SW480 (cell line): ENCODE data around the gene DRP2.
"Not testable (repeated sequence)": the region's sequence is repeated elsewhere in the genome, so short reads cannot be mapped to it uniquely, and the experiment has no call there.

Source experiments
- DNase-seq: peaks from one replicate; pipeline ENCODE4 v3.0.0-alpha.2; 2016; ENCODE audit warnings: low spot score

Gene DRP2, protein sequence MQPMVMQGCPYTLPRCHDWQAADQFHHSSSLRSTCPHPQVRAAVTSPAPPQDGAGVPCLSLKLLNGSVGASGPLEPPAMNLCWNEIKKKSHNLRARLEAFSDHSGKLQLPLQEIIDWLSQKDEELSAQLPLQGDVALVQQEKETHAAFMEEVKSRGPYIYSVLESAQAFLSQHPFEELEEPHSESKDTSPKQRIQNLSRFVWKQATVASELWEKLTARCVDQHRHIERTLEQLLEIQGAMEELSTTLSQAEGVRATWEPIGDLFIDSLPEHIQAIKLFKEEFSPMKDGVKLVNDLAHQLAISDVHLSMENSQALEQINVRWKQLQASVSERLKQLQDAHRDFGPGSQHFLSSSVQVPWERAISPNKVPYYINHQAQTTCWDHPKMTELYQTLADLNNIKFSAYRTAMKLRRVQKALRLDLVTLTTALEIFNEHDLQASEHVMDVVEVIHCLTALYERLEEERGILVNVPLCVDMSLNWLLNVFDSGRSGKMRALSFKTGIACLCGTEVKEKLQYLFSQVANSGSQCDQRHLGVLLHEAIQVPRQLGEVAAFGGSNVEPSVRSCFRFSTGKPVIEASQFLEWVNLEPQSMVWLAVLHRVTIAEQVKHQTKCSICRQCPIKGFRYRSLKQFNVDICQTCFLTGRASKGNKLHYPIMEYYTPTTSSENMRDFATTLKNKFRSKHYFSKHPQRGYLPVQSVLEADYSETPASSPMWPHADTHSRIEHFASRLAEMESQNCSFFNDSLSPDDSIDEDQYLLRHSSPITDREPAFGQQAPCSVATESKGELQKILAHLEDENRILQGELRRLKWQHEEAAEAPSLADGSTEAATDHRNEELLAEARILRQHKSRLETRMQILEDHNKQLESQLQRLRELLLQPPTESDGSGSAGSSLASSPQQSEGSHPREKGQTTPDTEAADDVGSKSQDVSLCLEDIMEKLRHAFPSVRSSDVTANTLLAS

DNA sequence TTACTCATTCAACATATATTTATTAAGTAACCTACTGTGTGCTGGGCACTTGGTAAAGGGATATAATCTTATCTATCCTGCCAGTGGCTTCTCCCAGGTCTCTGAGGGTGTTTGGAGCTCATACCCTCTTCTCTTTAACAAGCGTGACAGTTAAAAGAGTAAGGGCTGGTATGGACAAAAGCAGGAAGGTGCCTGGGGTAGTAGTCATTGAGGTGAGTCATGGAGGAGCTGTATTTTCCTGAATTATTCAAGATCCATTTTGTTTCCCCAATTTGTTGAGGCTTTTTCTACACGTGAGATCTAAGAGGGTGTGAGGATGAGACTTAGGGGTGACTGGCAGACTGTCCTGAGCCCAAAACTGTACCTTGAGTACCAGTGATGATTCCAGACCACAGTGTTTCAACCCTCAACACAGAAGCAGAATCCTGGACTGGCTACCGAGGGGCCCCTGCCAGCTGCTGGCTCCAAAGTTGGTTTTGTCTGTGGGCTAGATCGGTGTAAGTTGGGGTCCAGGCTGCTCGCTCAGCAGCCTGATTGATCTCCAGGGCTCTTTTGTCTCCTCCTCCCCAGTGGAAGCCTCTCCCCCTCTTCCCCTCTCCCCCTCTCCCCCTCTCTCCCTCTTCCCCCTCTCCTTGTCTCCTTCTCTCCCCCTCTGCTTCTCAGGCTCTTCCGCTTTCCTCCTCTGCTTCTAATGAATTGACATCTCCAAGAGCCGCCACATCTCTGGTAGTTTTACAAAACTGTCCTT lies at the start of gene DRP2:
Gene DRP2, plus strand, starts transcription at position 671 of the 748 bp plus-strand sequence. CDS start 11,862 bp downstream, outside the sequence.
- no peak for DNase-seq

DNA sequence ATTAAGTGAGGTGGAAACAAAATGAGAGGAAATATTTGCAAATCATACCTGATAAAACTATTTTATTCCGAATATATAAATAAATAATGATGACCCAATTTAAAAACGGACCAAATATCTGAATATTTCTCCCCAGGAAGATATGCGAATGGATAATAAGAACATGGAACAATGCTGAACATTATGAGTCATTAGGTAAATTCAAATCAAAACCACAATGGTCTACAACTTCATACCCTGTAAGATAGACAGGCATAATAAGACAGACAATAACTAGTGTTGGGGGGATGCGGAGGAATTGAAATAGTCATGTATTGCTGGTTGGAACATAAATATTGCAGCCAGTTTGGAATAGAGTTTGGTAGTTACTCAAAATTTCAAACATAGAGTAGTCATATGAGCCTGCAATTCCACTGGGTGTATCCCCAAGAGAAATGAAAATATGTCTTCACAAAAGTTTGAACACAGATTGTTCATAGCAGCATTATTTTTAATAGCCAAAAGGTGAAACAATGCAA lies 47.6 kb upstream of the DRP2 start:
- no peak for DNase-seq

DNA sequence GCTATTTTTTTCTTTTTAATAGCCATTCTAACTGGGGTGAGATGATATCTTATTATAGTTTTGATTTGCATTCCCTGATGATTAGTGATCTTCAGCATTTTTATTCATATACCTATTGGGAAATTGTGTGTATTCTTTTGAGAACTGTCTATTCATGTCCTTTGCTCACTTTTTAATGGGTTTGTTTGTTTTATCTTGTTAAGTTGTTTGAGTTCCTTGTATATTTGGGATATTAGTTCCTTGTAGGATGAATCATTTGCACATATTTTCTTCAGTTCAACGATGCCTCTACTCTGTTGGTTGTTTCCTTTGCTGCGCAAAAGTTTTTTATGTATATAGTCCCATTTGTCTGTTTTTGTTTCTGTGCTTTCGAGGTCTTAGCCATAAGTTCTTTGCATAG lies 43.1 kb upstream of the DRP2 start:
- DNase-seq, result no peak

DNA sequence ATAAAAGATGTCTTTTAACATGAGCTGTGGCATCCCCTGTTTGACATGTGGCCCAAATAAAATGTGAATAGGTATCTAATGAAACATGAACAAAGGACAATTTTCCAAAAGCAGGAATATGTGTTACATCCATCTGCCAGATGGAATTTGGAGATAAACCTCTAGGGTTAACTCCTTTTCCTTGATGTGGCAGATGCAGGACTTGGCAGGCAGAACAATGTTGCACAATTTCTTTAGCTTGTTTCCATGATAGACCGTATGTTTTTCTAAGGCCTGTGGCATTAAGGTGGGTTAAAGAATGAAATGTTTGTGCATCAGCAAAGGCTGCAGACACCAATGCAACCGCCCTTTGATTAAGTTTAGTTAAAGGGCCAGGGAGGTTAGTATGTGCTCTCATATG lies 34.7 kb upstream of the DRP2 start:
- DNase-seq, result peak; percentile 46

DNA sequence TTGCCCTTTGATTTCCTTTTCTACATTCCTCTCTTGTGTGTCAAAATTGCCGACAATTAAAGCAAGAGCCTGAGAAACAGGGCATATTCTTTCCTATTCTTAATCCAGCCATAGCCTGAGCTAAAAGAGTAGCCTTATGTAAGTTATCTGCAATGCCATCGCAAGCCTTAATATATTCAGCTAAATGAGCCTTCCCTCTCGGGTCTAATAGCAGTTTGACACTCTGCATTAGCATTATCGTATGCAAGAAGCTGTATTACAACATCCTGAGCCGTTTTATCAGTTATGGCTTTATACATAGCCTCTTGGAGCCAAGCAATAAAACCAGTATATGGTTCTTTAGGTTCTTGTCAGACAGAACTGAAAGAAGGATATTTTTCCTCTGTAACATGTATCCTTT lies 31.6 kb upstream of the DRP2 start:
- not testable (repeated sequence) for DNase-seq

DNA sequence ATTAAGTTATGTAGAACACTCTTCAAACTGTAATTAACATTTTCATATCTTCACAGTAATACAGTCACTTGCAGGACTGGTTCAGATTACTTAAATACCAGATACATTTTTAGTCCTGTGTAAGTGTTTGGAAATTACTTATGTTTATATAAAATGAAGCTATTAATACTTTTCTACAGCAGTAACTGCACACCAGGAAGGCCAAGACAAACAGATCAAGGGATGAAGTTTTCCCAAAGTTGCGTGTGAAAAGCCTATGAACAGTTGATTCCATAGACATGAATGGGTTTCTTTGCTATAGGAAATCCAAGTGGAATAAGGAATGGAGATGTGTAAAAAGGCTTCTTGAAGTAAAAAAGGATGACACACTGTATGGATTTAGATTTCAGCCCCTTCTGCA lies 28.9 kb upstream of the DRP2 start:
- no peak for DNase-seq

DNA sequence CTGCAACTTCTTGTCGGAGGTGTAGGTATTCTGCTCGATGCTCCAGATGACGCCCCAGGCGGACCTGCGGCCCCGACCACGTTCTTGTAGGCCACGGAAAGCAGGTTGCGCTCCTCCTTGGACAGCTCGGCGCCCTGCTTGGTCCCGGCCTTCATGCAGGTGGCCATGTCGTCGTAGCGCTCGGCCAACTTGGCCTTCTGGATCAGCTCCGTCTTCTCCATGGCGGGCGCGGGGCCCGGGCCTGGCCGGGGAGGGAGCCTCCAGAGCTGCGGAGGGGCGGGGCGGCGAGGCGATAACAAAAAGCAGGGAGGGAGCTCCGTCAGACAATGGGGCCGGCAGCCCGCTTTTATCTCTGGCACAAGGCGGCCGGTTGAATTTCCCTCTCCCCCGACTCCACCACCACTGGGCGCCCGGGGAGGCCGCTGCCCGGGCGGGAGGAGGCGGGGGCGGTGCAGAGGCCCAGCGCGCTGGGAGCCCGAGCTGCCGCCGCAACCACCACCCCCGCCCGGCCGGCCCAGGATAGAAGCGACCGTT lies 28.3 kb upstream of the DRP2 start:
- no peak for DNase-seq

DNA sequence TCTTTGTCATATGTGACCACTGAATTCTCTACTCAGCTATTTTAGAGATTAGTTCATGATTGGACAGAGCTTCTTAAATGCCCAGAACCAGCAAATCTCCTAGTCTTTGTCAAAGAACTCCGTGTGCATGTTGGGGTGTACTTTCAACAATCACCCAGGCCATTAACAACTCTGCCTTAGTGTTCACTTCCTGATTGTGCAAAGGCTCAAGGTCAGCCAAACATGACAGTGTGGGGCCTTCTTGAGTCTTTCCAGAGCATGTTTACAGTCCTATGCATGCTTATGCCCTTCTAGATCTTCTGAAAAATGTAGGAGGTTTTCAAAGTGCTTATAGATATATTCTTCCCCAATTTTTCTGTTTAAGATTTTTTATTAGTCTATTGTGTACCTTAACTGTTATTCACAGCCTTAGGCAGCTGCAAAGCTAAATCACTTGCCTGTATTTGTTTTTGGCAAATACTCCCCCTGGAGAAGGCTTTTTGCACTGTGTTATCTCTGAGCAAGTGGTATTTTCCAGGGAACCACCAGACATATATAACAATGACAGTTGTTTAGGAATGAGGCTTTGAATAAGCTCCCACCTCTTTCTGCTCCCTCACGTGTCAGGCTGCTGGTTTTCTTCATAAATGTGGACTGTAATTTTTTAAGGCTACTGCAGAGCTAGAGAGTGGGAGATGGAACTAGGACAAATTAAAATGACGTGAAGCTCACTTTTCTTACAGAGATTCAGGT lies 24.0 kb upstream of the DRP2 start:
- DNase-seq, result no peak

DNA sequence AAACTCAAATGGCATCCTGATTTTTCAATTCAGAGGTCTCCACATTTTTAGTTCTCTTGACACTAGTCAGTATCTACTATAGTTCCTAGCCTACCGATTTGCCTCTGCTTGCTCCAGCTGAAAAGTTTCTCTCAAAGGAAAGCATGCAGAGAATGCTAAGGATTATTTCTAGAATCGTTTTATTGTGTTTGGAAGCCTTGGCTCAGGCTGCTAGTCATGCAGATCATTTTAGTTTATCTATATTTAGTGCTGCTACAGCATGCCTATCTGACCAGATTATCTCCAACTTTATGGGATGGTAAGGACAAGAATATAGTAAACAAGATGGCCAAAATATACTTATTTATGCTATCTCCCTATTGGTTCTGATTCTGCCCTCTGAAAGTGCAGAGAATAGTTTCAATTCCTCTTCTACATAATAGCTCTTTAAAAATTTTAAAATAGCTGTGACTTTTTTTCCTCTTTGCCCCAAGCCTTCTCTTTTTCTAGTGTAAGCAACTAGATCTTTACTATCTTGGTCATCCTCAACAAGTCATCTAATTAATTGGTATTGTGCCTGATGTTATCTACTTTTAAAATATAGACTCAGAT lies 15.7 kb upstream of the DRP2 start:
- no peak for DNase-seq

DNA sequence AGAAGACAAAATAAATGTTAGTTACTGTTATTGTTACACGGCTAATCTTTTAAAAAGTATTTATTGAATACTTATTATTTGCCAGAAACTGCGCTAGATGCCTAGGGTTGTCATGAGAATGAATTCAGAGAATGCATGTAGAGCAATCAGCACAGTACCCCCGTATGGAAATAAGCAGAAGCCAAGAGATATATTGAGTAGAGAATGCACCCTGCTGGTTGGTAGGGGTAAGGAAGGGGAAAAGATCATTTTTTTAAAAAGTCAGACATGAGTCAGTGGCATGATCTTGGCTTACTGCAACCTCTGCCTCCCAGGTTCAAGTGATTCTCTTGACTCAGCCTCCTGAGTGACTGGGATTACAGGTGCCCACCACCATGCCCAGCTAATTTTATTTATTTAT lies 13.1 kb upstream of the DRP2 start:
- peak; percentile 50 for DNase-seq

DNA sequence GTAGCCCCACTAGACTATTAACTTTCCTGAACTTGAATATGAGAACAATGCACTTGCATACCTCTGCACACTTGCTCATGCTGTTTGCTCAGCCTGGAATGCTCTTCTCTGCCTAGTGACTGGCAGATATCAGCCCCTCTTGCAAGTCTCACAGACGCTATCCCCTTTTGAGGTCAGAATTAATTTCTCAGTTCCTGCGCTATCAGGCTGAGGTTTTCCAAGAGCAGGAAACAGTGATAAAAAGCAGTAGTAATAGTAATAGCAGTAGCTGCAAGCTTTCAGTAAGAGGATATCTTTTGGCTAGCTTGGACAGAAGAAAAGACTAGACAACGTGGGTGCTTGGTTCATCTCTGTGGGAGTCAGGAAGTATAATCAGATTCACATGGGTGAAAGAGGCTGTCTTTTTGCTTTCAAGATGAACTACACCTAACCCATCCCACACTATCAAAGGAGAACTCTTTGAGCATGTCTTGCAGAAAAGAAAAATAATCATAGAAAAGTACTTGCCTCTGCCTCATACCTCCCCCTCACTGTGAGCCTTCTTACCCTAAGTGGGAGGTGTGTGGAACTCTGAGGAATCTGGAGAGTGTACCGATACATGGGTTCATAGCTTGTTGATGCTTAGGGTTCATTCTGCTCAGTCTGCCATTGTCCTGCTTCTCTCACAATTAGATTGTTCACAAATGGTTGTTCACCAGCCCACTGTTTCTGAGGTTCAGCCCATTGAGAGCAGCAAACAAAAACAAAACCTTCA lies 11.3 kb upstream of the DRP2 start:
- DNase-seq, result no peak

DNA sequence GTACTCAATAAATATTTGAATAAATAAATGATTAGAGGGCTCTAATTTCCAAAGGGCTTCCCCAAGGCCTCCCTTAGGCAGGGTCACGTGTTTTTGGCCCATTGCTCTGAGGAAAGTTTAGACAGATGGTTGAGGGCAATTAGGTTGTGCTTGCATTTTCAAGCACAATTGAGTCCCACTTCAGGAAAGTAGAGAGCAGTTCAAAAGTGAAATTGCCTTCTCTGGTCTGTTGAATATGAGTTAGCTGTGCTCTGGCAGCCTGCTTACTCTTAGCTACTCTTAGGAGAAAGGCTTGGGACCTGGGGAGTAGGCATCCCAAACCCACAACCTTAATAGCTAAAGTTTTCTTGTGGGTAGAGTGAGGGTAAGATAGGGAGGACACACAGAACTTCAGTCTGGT lies 9.0 kb upstream of the DRP2 start:
- DNase-seq, result no peak

DNA sequence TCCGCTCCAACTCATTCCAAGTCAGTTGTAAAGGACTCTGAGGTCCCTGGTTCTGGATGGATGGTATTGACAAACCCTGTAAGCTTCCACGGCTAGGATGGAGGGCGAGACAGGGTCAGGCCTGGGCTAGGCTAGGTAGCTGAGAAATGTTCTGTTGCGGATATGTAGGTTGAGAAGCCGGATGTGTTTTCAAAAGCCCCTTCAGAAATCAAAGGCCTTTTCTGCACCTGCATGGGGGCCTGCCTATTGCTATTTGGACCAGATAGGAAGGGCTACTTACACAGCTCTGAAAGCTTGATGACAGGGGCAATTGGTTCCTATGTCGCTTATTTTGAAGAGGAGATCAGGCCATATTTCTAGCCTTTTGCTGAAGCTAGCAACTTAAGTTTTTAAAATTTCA lies 1.9 kb upstream of the DRP2 start:
- DNase-seq, result no peak

DNA sequence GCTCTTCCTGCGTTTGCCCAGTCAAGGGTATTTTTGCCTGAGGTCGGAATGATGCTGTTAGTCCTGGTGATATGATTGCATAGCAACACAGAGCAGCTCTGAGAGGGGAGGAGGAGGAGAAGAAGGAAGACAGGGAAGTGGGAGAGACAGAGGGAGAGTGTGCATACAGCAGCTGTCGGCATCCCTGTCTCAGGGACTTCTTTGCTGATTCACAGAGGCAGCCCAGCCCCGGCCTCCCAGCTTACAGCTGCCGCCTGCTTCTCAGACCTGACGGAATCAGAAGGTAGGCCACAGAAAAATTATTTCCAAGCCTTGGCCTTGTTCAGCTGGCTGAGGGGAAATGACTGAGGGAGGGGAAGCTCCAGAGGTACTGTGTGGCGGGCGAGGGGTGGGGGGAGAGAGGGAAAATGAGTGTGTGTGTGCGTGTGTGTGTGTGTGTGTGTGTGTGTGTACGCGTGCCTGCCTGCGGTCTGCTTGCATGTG lies 319 bp downstream of the DRP2 start:
- DNase-seq, result no peak

DNA sequence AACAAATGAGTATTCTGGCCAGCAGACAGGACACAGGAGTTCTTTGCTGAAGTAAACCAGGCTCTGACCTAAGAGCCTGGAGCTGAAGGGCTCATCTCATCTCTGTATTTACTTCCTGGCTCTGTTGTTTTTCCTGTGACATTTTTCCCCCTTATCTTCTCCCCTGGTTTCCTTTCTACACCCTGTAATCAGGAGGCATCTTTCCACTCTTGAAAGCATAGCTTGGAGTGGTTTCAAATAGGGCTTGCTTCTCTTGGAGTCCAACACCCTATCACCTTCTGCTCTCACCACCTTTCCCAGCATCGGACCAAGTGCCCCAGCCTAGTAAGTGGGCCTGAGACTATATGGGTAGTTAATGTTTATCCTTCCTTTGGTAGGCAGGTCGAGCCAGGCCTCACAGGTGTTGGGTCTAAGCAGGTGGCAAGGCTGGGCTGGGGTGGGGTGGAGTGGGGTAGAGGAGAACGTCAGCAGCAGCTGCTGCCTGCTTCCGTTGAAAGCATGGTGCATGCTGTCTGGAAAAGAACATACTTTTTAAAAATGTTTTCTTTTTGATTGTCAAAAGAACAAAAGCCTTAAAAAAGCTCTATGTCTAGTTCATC lies 1.2 kb downstream of the DRP2 start:
- DNase-seq, result no peak

DNA sequence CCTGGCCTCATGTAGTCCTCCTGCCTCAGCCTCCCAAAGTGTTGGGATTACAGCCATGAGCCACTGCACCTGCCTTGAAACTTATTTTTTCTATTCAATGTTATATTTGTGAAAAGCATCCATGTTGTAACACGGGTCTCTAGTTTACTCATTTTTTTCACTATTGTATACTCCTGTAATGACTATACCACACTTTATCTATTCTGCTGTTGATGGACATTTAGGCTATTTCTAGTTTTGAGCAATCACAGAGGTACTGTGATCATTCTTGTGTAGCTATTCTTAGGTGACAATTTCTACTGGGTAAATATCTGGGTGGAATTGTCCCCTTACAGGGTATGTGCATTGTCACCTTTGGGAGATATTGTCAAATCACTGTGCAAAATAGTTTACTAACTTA lies 3.6 kb downstream of the DRP2 start:
- DNase-seq, result no peak

DNA sequence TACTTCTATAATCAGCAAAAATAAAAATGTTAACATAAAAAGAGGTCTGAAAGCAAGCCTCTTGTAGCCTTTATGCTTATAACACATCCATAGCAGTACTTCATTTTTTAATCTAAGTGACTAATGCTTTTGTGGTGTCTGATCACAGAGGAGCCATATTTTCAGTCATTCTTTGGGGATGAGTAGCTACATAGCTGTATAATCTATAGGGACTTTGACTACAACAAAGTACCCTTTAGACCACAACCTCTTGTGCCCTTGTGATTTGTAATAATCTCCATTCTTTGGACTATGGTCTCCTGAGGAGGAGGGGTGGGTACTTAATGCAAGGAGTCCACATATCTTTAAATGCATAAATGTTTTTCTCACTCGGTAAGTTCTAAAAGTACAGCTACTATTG lies 9.6 kb downstream of the DRP2 start:
- peak; percentile 32 for DNase-seq

DNA sequence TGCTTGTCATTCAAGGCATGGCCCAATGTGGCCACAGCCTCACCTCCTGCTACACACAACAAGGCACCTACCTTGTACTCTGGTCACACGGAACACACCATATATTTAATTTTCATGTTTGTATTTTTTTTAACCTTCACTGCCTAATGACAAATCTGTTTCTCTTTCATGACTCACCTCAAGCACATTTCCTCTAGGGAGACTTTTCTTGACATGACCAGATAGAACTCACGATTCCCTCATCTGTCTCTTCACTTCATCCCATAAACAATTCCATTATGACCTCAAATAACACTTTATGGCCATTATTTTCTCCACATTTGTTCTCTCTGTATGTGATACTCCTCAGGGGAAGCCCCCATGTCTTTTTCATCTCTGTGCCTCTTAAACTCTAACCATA lies 11.1 kb downstream of the DRP2 start:
- DNase-seq, result no peak

DNA sequence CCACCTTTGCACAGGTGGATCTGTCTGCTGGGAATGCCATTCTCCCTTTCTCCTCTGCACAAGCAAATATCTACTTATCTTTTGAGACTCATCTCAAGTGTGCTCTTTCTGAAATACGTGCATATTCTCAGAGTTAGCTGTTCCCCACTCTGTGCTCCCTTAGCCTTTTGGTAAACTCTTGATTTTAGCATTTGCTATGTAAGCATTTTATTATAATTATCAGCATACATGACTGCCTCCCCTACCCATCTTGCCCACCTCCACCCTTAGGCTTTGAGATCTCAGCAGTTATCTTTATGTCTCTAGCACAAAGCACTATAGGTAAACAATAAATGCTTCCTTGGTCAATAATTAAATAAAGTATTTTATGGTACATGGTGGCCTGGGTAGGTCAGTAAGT lies 11.5 kb downstream of the DRP2 start:
- no peak for DNase-seq
